ENCODE data around the gene ADGRG2.
A peak's percentile ranks its signal among the peaks of the same experiment; 100 is the strongest.

ADGRG2 gene

DNA sequence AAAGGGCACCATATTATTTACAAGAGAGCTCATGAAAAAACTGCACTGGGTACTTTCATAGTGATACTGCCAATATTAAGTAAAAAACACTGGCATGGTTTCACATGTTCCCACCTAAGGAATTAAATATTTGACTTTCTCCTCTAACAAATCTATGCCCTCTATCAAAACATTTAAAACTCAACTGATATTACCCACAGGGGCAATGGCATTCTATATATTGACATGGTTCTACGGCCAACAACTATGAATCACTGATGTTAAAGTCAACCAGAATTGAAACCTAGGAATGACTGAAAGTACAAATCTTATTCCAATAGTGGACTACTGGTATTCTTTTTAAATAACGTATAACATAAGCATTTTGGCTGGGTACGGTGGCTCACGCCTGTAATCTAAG is 166.6 kb downstream of the ADGRG2 start:
- DNase-seq = no peak
- Histone ChIP-seq H4K20me1 (ENCODE audit: insufficient read depth, low read length) (peaks cover 3% of the 10 kb centered on the region; the same call in 1 of the 2 replicates), H3K27ac (ENCODE audit: low read length) (no peak overlapping the region), H3K4me1 (ENCODE audit: insufficient read depth, low read length) (no peaks in the 10 kb centered on the region), H3K79me2 (ENCODE audit: insufficient read depth, low read length) (peaks cover 2% of the 10 kb centered on the region; the same call in 1 of the 2 replicates), H2AFZ (ENCODE audit: low read depth, low read length) (no peak overlapping the region), H3K27me3 (ENCODE audit: insufficient read depth, low read length, poor library complexity) (no peaks in the 10 kb centered on the region), H3K4me2 (ENCODE audit: insufficient read depth, low read length) (no peak overlapping the region), H3K36me3 (ENCODE audit: insufficient read depth, low read length) (peaks cover 12% of the 10 kb centered on the region; the same call in 1 of the 2 replicates), H3K4me3 (ENCODE audit: low read depth in 1 of 2, low read length in 2 of 2) (no peak overlapping the region), H3K9ac (ENCODE audit: low read depth, low read length) (no peak overlapping the region), H3K9me3 (ENCODE audit: insufficient read depth, low read length, severe bottlenecking) (no peaks in the 10 kb centered on the region)
- ATAC-seq (ENCODE audit: insufficient read depth, low read depth) = no peak
- TF ChIP-seq, protein P1, sequence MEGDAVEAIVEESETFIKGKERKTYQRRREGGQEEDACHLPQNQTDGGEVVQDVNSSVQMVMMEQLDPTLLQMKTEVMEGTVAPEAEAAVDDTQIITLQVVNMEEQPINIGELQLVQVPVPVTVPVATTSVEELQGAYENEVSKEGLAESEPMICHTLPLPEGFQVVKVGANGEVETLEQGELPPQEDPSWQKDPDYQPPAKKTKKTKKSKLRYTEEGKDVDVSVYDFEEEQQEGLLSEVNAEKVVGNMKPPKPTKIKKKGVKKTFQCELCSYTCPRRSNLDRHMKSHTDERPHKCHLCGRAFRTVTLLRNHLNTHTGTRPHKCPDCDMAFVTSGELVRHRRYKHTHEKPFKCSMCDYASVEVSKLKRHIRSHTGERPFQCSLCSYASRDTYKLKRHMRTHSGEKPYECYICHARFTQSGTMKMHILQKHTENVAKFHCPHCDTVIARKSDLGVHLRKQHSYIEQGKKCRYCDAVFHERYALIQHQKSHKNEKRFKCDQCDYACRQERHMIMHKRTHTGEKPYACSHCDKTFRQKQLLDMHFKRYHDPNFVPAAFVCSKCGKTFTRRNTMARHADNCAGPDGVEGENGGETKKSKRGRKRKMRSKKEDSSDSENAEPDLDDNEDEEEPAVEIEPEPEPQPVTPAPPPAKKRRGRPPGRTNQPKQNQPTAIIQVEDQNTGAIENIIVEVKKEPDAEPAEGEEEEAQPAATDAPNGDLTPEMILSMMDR (IDR thresholded peaks at IDR 0.05; ENCODE audit: borderline replicate concordance, extremely low read depth, low read length, poor library complexity, severe bottlenecking) = no peak
- no peak for TF ChIP-seq EZH2 (IDR thresholded peaks at IDR 0.05; ENCODE audit: borderline replicate concordance, low read depth, low read length, severe bottlenecking)

DNA sequence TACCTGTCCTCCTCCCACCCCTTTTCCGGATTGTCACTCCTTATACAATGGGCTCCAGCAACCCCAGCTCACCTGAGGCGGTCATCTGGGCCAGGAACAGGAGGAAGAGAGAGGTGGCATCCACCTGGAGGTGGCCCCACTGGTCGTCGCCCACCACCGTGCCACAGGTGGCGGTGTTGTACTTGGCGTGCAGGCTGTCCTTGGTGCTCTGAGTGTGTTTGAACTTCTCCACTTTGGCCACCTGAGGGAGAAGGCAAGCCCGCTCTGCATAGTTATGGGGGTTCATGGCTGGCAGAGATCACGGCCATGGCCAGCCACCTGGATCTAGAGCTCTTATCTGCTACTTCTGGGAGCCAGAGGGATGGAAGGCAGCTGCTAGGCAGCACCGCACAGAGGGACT is 171.2 kb downstream of the ADGRG2 start:
- ATAC-seq (ENCODE audit: insufficient read depth, low read depth) (no peak), DNase-seq (no peak)
- H3K27ac ChIP-seq (ENCODE audit: low read length) = no peak overlapping the region
- peaks cover 22% of the 10 kb centered on the region for H3K36me3 ChIP-seq (ENCODE audit: insufficient read depth, low read length)
- TF ChIP-seq, protein P1 (IDR thresholded peaks at IDR 0.05; ENCODE audit: borderline replicate concordance, extremely low read depth, low read length, poor library complexity, severe bottlenecking) = peak; percentile 9
- no peak for TF ChIP-seq EZH2 (IDR thresholded peaks at IDR 0.05; ENCODE audit: borderline replicate concordance, low read depth, low read length, severe bottlenecking)
- no peaks in the 10 kb centered on the region for H3K27me3 ChIP-seq (ENCODE audit: insufficient read depth, low read length, poor library complexity)
- no peaks in the 10 kb centered on the region for H3K9me3 ChIP-seq (ENCODE audit: insufficient read depth, low read length, severe bottlenecking)
- H4K20me1 ChIP-seq (ENCODE audit: insufficient read depth, low read length) = no peaks in the 10 kb centered on the region; the same call in 1 of the 2 replicates
- H3K4me2 ChIP-seq (ENCODE audit: insufficient read depth, low read length) = no peak overlapping the region
- H3K4me1 ChIP-seq (ENCODE audit: insufficient read depth, low read length) = no peaks in the 10 kb centered on the region
- no peak overlapping the region for H2AFZ ChIP-seq (ENCODE audit: low read depth, low read length)
- no peak overlapping the region for H3K4me3 ChIP-seq (ENCODE audit: low read depth in 1 of 2, low read length in 2 of 2)
- H3K9ac ChIP-seq (ENCODE audit: low read depth, low read length) = no peak overlapping the region
- no peaks in the 10 kb centered on the region for H3K79me2 ChIP-seq (ENCODE audit: insufficient read depth, low read length)

DNA sequence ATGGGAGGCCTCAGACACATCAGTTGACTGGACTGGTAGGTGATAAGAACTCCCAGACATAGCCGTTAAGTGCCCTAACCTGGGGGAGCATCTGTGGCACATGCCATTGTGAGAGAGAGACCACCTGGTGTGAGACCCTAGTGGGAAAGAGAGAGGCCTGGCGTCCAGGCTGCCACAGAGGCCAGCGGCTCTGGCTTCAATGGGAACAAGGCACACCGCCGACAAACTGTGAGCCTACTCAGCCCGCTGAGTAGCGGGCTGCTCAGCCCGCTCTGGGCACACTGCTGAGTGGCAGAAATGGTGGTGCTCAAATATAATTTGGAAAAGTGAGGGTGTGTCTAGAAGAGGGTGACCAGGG is 172.3 kb downstream of the ADGRG2 start:
- H3K4me1 ChIP-seq (ENCODE audit: insufficient read depth, low read length) = no peaks in the 10 kb centered on the region
- H3K9me3 ChIP-seq (ENCODE audit: insufficient read depth, low read length, severe bottlenecking) = no peaks in the 10 kb centered on the region
- H3K9ac ChIP-seq (ENCODE audit: low read depth, low read length) = no peak overlapping the region
- no peak for TF ChIP-seq EZH2 (IDR thresholded peaks at IDR 0.05; ENCODE audit: borderline replicate concordance, low read depth, low read length, severe bottlenecking)
- no peak overlapping the region for H3K4me3 ChIP-seq (ENCODE audit: low read depth in 1 of 2, low read length in 2 of 2)
- H4K20me1 ChIP-seq (ENCODE audit: insufficient read depth, low read length) = no peaks in the 10 kb centered on the region; the same call in 1 of the 2 replicates
- no peak overlapping the region for H3K4me2 ChIP-seq (ENCODE audit: insufficient read depth, low read length)
- H3K79me2 ChIP-seq (ENCODE audit: insufficient read depth, low read length) = no peaks in the 10 kb centered on the region
- H2AFZ ChIP-seq (ENCODE audit: low read depth, low read length) = no peak overlapping the region
- no peak for DNase-seq
- no peak for ATAC-seq (ENCODE audit: insufficient read depth, low read depth)
- H3K36me3 ChIP-seq (ENCODE audit: insufficient read depth, low read length) = peaks cover 23% of the 10 kb centered on the region
- no peaks in the 10 kb centered on the region for H3K27me3 ChIP-seq (ENCODE audit: insufficient read depth, low read length, poor library complexity)
- no peak overlapping the region for H3K27ac ChIP-seq (ENCODE audit: low read length)

DNA sequence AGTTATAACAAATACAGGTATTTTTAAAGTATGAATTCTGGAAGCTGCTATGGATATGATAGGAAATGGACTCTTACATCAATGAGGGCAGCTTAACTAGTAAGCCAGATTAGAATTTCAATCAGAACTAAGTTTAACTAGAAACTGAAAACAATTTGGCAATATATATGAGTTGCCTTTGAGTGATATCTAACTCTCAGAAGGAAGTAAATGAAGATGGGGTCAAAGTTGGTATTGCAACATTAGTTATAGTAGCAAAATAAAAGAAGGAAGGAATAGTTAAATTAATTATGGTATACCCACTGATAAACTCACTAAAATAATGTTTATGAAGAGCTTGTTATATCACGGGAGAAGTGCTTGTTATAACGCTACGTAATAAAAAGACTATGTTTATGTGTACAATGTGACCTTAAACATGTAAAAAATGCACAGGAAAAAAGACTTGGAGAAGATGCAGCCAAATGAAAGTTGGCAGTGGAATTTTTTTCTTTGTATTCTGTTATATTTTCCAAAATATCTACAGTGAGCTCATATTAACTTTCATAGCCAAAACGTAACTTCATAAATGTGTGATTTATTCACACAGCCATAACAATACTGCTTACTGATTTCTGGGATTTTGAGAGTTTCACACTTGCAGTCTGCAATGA is 172.9 kb downstream of the ADGRG2 start:
- no peak for TF ChIP-seq EZH2 (IDR thresholded peaks at IDR 0.05; ENCODE audit: borderline replicate concordance, low read depth, low read length, severe bottlenecking)
- TF ChIP-seq, protein P1 (IDR thresholded peaks at IDR 0.05; ENCODE audit: borderline replicate concordance, extremely low read depth, low read length, poor library complexity, severe bottlenecking) = no peak
- Histone ChIP-seq H3K79me2 (ENCODE audit: insufficient read depth, low read length) (no peaks in the 10 kb centered on the region), H2AFZ (ENCODE audit: low read depth, low read length) (no peak overlapping the region), H4K20me1 (ENCODE audit: insufficient read depth, low read length) (no peaks in the 10 kb centered on the region), H3K4me3 (ENCODE audit: low read depth in 1 of 2, low read length in 2 of 2) (no peak overlapping the region), H3K36me3 (ENCODE audit: insufficient read depth, low read length) (peaks cover 28% of the 10 kb centered on the region), H3K4me1 (ENCODE audit: insufficient read depth, low read length) (no peaks in the 10 kb centered on the region), H3K4me2 (ENCODE audit: insufficient read depth, low read length) (no peak overlapping the region), H3K9ac (ENCODE audit: low read depth, low read length) (no peak overlapping the region), H3K27me3 (ENCODE audit: insufficient read depth, low read length, poor library complexity) (no peaks in the 10 kb centered on the region), H3K27ac (ENCODE audit: low read length) (no peak overlapping the region), H3K9me3 (ENCODE audit: insufficient read depth, low read length, severe bottlenecking) (no peaks in the 10 kb centered on the region)
- ATAC-seq (ENCODE audit: insufficient read depth, low read depth) (no peak), DNase-seq (no peak)
